Progenitor cell of endocrine pancreas (in vitro differentiated cells): ENCODE results near the gene TMEM26. TPM values are rescaled to one million over a fixed set of nuclear protein-coding genes. Genes with fewer than 3 reads are reported as not detected.

Source experiments
- total RNA-seq: library from RNA; stranded (reverse); gene quantifications from 2 replicates; pipeline ENCODE4 v1.2.1, GENCODE V29; 2021

The TMEM26 gene
- total RNA-seq, 1 donor from 2014 or later, result 0.24 TPM

Other genes starting within 250 kb of the TMEM26 start
- 1.2 TPM in 1 of 2 replicates, not detected in the other for gene CABCOCO1, start 209.5 kb upstream of the TMEM26 start, total RNA-seq